HepG2 (cell line): ENCODE measurements around the gene ISG20L2. TPM values are rescaled to one million over a fixed set of nuclear protein-coding genes. Genes with fewer than 3 reads are reported as not detected.

Experiments
- AGO2 ChIP-seq: fragments of 200-400 bp; formaldehyde crosslinking; optimal IDR thresholded peaks from 2 replicates; pipeline ENCODE3; 2017; ENCODE audit warnings: mild to moderate bottlenecking, low read depth, low read length, moderate library complexity
- DR1 ChIP-seq: sonication (generic); formaldehyde crosslinking; IDR thresholded peaks from 2 replicates; pipeline ENCODE4 v1.8.0; 2021; ENCODE audit warnings: mild to moderate bottlenecking, missing genetic modification reagents, inconsistent platforms
- FOXK1 ChIP-seq: sonication (generic); formaldehyde crosslinking; IDR thresholded peaks from 2 replicates; pipeline ENCODE4 v1.4.0; 2020; ENCODE audit warnings: low read depth, missing genetic modification reagents, borderline replicate concordance
- HNRNPL ChIP-seq: fragments of 200-400 bp; formaldehyde crosslinking; IDR thresholded peaks from 2 replicates; pipeline ENCODE4 v1.6.1; 2017; ENCODE audit warnings: mild to moderate bottlenecking, low read depth, low read length
- KLF15 ChIP-seq: sonication (generic); formaldehyde crosslinking; IDR thresholded peaks from 2 replicates; pipeline ENCODE4 v1.8.1; 2023; ENCODE audit warnings: borderline replicate concordance, mild to moderate bottlenecking, inconsistent platforms, missing genetic modification reagents, mixed read lengths
- MYC ChIP-seq: sonication (generic); formaldehyde crosslinking; IDR thresholded peaks from 2 replicates; pipeline ENCODE4 v1.9.0; 2021; ENCODE audit warnings: missing genetic modification reagents, borderline replicate concordance
- PITX1 ChIP-seq: sonication (generic); formaldehyde crosslinking; IDR thresholded peaks from 2 replicates; pipeline ENCODE4 v1.5.1; 2020; ENCODE audit warnings: mild to moderate bottlenecking, missing genetic modification reagents
- SNAPC2 ChIP-seq: sonication (generic); formaldehyde crosslinking; IDR thresholded peaks from 2 replicates; pipeline ENCODE4 v1.8.1; 2022; ENCODE audit warnings: mild to moderate bottlenecking, missing genetic modification reagents
- TCF7 ChIP-seq: sonication (generic); IDR thresholded peaks from 2 replicates; pipeline ENCODE4 v1.6.1; 2016; ENCODE audit warnings: antibody characterized with exemption, low read depth
- TEF ChIP-seq: sonication (generic); formaldehyde crosslinking; IDR thresholded peaks from 2 replicates; pipeline ENCODE4 v1.5.0; 2020; ENCODE audit warnings: missing genetic modification reagents
- ZBTB14 ChIP-seq: sonication (generic); formaldehyde crosslinking; IDR thresholded peaks from 2 replicates; pipeline ENCODE4 v1.4.0; 2020; ENCODE audit warnings: missing genetic modification reagents
- ZBTB40 ChIP-seq, 2 experiments: fragments of 450-650 bp in 1 of 2; sonication (generic) in 1 of 2; formaldehyde crosslinking in 1 of 2; IDR thresholded peaks; 2 replicates each; pipeline versions ENCODE4 v1.6.1 to v1.8.0; 2016 to 2022; ENCODE audit warnings: antibody characterized with exemption in 1 of 2, mild to moderate bottlenecking in 1 of 2, missing genetic modification reagents in 1 of 2
- ZBTB8A ChIP-seq: sonication (generic); formaldehyde crosslinking; IDR thresholded peaks from 2 replicates; pipeline ENCODE4 v1.4.0; 2020; ENCODE audit warnings: mild to moderate bottlenecking, low read depth, missing genetic modification reagents, borderline replicate concordance
- ZFP36L2 ChIP-seq: sonication (generic); formaldehyde crosslinking; IDR thresholded peaks from 2 replicates; pipeline ENCODE4 v1.4.0; 2020; ENCODE audit warnings: missing genetic modification reagents
- ZKSCAN8 ChIP-seq: IDR thresholded peaks from 2 replicates; pipeline ENCODE4 v1.6.1; 2016; ENCODE audit warnings: borderline replicate concordance, missing genetic modification reagents, missing compliant biosample characterization
- ZNF30 ChIP-seq: sonication (generic); formaldehyde crosslinking; IDR thresholded peaks from 2 replicates; pipeline ENCODE4 v1.5.0; 2020; ENCODE audit warnings: mild to moderate bottlenecking, missing genetic modification reagents
- polyA plus RNA-seq, 8 experiments: library from polyadenylated mRNA; depleted of rRNA in 3 of 8; stranded (reverse) in 7 of 8; unstranded in 1 of 8; fragments of >200 nt; fragmentation: Illumina TruSeq in 4 of 8; extraction: Trizol in 4 of 8; gene quantifications; 2 replicates each; pipeline versions ENCODE4 v1.2.1 to v1.2.3, GENCODE V29; 2011 to 2016; ENCODE audit warnings: low read depth in 4 of 8, missing spikeins in 1 of 8, mixed read lengths in 1 of 8; ENCODE audit not compliant: insufficient read depth in 1 of 8
- total RNA-seq, 5 experiments: library from RNA; depleted of rRNA; stranded (reverse); fragments of >200 nt; fragmentation: Illumina TruSeq; extraction: Trizol; gene quantifications; 2 replicates each; pipeline ENCODE4 v1.2.3, GENCODE V29; 2016; ENCODE audit warnings: low read depth in 1 of 5

ISG20L2 gene
- total and polyA plus RNA-seq, 2 of the 13 experiments (the other 11 are each of a cell fraction or from before 2014, with no cell fraction given) = 19.8 to 21.3 TPM

- no peak for TF ChIP-seq ZBTB8A
- TF ChIP-seq TCF7 = no peak
- no peak for TF ChIP-seq ZBTB40 (IDR thresholded peaks at IDR 0.05)
- no peak for TF ChIP-seq ZBTB40 (CRISPR knock-in tag; IDR thresholded peaks at IDR 0.05)
- peak; percentile 70 for TF ChIP-seq AGO2
- TF ChIP-seq ZNF30 (CRISPR knock-in tag) = no peak
- TF ChIP-seq ZKSCAN8 (CRISPR knock-in tag) = no peak
- TF ChIP-seq FOXK1 (CRISPR knock-in tag) = no peak
- TF ChIP-seq ZFP36L2 = no peak
- no peak for TF ChIP-seq KLF15 (CRISPR knock-in tag)
- peak; percentile 68; the same call in 1 of the 2 replicates for TF ChIP-seq MYC (CRISPR knock-in tag)
- TF ChIP-seq TEF (CRISPR knock-in tag) = peak; percentile 89
- no peak for TF ChIP-seq ZBTB14 (CRISPR knock-in tag)
- peak; percentile 58; the same call in 1 of the 2 replicates for TF ChIP-seq HNRNPL
- TF ChIP-seq SNAPC2 (CRISPR knock-in tag) = no peak
- peak; percentile 10; the same call in 1 of the 2 replicates for TF ChIP-seq DR1 (CRISPR knock-in tag)
- no peak for TF ChIP-seq PITX1 (CRISPR knock-in tag)
Observed at GRCh38 chr1:156750711-156751450, 22.3 kb upstream of the ISG20L2 start (continued).
